ENCODE data around the gene FOXG1. TPM values are rescaled to one million over a fixed set of nuclear protein-coding genes. Genes with fewer than 3 reads are reported as not detected.

FOXG1 gene
- polyA plus RNA-seq, 1 donor from 2014 or later = 53.5 TPM

DNA sequence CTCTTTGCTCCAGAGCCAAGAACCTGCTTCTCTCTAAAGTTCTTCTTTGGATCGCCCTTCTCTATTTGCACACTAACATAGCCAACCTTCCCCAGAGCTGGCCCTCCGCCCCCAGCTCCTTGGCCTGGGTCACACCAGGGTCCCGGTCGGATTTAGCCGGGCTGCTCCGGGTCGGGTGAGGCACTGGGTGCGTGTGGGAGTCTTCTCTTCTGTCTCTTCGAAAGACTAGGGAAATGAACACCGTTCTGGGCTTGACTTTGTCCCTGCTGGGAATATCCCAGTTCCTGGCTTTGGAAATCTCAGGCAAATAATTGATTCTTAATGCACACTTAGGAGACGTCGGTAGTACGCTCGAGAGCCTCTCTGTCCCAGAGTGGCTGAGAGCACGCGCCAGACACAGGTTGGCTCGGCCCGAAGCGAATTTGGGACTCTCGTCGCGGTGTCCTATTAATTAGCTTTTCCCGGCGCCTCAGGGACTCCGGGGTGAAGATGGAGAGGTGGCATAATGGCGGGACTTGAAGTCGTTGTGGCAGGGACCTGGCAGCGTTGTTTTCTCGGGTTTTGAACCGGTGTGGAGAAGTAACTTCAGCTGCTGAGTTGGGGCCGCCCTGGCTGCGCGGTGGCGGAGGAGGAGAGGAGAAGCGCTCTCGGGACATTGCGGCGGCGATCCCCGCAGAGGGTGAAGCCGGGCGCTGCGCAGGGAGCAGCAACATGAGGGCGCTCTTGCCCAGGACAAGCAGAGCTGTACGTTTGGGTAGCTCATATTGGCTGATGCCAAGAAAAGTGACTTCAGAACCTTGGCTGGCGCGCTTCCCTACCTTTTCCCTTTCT lies 7.5 kb downstream of the FOXG1 start (continued):
- TF ChIP-seq, protein P1, sequence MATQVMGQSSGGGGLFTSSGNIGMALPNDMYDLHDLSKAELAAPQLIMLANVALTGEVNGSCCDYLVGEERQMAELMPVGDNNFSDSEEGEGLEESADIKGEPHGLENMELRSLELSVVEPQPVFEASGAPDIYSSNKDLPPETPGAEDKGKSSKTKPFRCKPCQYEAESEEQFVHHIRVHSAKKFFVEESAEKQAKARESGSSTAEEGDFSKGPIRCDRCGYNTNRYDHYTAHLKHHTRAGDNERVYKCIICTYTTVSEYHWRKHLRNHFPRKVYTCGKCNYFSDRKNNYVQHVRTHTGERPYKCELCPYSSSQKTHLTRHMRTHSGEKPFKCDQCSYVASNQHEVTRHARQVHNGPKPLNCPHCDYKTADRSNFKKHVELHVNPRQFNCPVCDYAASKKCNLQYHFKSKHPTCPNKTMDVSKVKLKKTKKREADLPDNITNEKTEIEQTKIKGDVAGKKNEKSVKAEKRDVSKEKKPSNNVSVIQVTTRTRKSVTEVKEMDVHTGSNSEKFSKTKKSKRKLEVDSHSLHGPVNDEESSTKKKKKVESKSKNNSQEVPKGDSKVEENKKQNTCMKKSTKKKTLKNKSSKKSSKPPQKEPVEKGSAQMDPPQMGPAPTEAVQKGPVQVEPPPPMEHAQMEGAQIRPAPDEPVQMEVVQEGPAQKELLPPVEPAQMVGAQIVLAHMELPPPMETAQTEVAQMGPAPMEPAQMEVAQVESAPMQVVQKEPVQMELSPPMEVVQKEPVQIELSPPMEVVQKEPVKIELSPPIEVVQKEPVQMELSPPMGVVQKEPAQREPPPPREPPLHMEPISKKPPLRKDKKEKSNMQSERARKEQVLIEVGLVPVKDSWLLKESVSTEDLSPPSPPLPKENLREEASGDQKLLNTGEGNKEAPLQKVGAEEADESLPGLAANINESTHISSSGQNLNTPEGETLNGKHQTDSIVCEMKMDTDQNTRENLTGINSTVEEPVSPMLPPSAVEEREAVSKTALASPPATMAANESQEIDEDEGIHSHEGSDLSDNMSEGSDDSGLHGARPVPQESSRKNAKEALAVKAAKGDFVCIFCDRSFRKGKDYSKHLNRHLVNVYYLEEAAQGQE (IDR thresholded peaks at IDR 0.05; ENCODE audit: borderline replicate concordance) = peak; percentile 26
- TF ChIP-seq, protein P2, sequence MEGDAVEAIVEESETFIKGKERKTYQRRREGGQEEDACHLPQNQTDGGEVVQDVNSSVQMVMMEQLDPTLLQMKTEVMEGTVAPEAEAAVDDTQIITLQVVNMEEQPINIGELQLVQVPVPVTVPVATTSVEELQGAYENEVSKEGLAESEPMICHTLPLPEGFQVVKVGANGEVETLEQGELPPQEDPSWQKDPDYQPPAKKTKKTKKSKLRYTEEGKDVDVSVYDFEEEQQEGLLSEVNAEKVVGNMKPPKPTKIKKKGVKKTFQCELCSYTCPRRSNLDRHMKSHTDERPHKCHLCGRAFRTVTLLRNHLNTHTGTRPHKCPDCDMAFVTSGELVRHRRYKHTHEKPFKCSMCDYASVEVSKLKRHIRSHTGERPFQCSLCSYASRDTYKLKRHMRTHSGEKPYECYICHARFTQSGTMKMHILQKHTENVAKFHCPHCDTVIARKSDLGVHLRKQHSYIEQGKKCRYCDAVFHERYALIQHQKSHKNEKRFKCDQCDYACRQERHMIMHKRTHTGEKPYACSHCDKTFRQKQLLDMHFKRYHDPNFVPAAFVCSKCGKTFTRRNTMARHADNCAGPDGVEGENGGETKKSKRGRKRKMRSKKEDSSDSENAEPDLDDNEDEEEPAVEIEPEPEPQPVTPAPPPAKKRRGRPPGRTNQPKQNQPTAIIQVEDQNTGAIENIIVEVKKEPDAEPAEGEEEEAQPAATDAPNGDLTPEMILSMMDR (IDR thresholded peaks at IDR 0.05; ENCODE audit: poor library complexity, severe bottlenecking) = peak; percentile 82

DNA sequence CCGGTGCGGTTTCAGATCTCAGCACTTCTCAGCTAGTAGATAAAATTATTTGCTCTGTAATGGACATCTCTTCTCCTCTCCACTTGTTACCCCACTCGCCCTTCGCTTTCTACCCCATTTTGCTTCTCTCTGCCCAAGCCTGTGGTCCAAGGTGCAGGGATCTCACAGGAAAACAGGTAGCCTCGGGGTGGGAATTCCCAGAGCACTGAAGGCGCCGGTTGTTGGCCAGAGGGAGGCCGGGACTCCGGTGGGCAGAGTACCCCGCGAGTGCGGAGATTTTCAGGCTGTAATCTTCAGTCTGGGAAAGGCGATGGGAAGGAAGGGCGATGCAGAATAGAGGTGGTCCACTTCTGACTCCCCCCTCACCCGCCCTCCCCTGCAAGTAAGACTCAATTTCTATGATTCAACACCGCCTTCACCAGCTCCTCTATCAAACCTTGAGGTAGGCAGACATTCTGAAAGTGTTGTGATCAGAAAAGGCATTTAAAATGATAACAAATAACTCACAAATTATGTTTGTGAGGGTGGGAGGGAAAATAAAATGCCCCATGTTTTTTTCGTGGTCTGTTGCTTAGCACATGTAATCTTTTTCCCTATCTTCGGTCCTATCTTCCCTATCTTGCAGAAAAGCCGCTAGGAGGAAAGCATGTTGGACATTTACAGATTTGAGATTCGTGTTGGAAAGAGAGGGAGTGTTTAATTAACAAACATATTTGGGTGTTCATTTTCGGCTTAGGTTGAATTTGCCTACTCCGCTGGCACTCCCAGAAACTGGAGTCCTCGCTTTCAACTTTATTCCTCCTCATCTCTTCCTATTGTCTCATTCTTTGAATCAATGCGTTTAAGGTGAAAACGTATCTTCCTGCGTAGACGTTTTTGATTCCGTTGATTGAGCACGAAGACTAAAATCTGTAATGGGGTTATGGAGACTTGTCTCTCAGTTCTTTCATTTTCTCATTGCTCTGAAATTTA lies 8.5 kb downstream of the FOXG1 start:
- Histone ChIP-seq H3K79me2 (replicated peaks; ENCODE audit: insufficient read depth, low read length) (peaks cover 99% of the 10 kb centered on the region), H3K27me3 (ENCODE audit: insufficient read depth, low read depth, low read length) (no peaks in the 10 kb centered on the region)

More for the DNA sequence above, 8.5 kb downstream of the FOXG1 start:
- Histone ChIP-seq H3K9me2 (ENCODE audit: insufficient read depth, low read length) (no peaks in the 10 kb centered on the region), H3K4me3 (ENCODE audit: low read length) (peak overlapping the region; percentile 89), H3K36me3 (ENCODE audit: insufficient read depth, low read length) (peaks cover 15% of the 10 kb centered on the region), H2AFZ (ENCODE audit: low read depth, low read length) (no peak overlapping the region), H3K9ac (ENCODE audit: low read length) (peak overlapping the region; percentile 95), H3K9me3 (ENCODE audit: low read length) (no peaks in the 10 kb centered on the region), H3K27ac (ENCODE audit: low read length) (peak overlapping the region; percentile 100), H3K4me2 (ENCODE audit: low read length) (peak overlapping the region; percentile 80), H3F3A (ENCODE audit: insufficient read depth, low read length, poor library complexity, severe bottlenecking) (peaks cover 31% of the 10 kb centered on the region), H4K20me1 (ENCODE audit: insufficient read depth) (peaks cover under 1% of the 10 kb centered on the region)
- TF ChIP-seq EZH2 (IDR thresholded peaks at IDR 0.05; ENCODE audit: borderline replicate concordance, insufficient read depth, low read length, poor library complexity, severe bottlenecking) (no peak), POLR2AphosphoS5 (IDR thresholded peaks at IDR 0.05) (peak; percentile 8), TAF1 (IDR thresholded peaks at IDR 0.05; ENCODE audit: low read depth) (peak; percentile 39), SMC3 (conservative IDR thresholded peaks at IDR 0.05; ENCODE audit: poor library complexity) (no peak)
- TF ChIP-seq, protein P1 (IDR thresholded peaks at IDR 0.05; ENCODE audit: borderline replicate concordance) = peak; percentile 32

All from neural cell (in vitro differentiated cells).